ENCODE results near the gene ZNF263. TPM values are rescaled to one million over a fixed set of nuclear protein-coding genes. Genes with fewer than 3 reads are reported as not detected.

ZNF263 gene
- total and polyA plus RNA-seq, 2 of the 13 experiments (the other 11 are each of a cell fraction or from before 2014, with no cell fraction given): 10.2 to 41.2 TPM

DNA sequence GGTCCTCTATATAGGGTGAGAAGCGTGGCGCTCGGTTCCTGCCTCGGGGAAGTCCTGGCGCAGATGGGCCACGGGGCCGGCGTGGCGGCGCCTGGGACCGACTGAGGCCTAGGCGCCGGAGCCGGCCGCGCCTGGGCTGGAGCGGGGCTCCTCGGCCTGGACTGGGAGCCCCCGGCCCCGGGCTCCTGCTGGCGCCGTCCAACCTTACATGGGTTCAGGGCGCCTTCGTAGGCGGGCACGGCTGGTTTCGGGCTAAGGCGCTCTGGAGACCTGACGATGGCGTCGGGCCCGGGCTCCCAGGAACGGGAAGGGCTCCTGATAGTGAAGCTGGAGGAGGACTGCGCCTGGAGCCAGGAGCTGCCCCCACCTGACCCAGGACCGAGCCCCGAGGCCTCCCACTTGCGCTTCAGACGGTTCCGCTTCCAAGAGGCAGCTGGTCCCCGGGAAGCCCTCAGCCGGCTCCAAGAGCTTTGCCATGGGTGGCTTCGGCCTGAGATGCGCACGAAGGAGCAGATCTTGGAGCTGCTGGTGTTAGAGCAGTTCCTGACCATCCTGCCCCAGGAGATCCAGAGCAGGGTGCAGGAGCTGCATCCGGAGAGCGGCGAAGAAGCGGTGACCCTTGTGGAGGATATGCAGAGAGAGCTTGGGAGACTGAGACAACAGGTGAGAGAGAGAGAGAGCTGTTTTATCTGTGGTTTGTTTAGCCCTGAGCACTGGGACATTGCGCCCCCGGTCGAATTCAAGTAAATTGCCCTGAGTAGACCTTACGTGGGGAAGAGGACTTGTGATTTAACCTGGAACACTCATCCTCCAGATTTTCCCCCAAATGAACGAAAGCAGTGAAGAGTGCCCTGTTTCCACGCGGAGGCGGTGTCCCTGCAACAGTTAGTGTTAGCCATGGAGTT, 504 bp downstream of the ZNF263 start (continued):
- TF ChIP-seq, protein P1, sequence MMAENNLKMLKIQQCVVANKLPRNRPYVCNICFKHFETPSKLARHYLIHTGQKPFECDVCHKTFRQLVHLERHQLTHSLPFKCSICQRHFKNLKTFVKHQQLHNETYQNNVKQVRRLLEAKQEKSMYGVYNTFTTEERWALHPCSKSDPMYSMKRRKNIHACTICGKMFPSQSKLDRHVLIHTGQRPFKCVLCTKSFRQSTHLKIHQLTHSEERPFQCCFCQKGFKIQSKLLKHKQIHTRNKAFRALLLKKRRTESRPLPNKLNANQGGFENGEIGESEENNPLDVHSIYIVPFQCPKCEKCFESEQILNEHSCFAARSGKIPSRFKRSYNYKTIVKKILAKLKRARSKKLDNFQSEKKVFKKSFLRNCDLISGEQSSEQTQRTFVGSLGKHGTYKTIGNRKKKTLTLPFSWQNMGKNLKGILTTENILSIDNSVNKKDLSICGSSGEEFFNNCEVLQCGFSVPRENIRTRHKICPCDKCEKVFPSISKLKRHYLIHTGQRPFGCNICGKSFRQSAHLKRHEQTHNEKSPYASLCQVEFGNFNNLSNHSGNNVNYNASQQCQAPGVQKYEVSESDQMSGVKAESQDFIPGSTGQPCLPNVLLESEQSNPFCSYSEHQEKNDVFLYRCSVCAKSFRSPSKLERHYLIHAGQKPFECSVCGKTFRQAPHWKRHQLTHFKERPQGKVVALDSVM (CRISPR knock-in tag; IDR thresholded peaks at IDR 0.05): no peak
- no peak for TF ChIP-seq KMT2A (CRISPR knock-in tag; IDR thresholded peaks at IDR 0.05)
- TF ChIP-seq MYNN (CRISPR knock-in tag; IDR thresholded peaks at IDR 0.05; ENCODE audit: low read depth): no peak
- TF ChIP-seq ZNF660 (CRISPR knock-in tag; IDR thresholded peaks at IDR 0.05; ENCODE audit: borderline replicate concordance, low read depth): no peak
- TF ChIP-seq, protein P2, sequence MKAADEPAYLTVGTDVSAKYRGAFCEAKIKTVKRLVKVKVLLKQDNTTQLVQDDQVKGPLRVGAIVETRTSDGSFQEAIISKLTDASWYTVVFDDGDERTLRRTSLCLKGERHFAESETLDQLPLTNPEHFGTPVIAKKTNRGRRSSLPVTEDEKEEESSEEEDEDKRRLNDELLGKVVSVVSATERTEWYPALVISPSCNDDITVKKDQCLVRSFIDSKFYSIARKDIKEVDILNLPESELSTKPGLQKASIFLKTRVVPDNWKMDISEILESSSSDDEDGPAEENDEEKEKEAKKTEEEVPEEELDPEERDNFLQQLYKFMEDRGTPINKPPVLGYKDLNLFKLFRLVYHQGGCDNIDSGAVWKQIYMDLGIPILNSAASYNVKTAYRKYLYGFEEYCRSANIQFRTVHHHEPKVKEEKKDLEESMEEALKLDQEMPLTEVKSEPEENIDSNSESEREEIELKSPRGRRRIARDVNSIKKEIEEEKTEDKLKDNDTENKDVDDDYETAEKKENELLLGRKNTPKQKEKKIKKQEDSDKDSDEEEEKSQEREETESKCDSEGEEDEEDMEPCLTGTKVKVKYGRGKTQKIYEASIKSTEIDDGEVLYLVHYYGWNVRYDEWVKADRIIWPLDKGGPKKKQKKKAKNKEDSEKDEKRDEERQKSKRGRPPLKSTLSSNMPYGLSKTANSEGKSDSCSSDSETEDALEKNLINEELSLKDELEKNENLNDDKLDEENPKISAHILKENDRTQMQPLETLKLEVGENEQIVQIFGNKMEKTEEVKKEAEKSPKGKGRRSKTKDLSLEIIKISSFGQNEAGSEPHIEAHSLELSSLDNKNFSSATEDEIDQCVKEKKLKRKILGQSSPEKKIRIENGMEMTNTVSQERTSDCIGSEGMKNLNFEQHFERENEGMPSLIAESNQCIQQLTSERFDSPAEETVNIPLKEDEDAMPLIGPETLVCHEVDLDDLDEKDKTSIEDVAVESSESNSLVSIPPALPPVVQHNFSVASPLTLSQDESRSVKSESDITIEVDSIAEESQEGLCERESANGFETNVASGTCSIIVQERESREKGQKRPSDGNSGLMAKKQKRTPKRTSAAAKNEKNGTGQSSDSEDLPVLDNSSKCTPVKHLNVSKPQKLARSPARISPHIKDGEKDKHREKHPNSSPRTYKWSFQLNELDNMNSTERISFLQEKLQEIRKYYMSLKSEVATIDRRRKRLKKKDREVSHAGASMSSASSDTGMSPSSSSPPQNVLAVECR (CRISPR knock-in tag; IDR thresholded peaks at IDR 0.05; ENCODE audit: borderline replicate concordance): peak; percentile 0; the same call in 1 of the 2 replicates
- no peak for TF ChIP-seq ZNF33B (CRISPR knock-in tag; IDR thresholded peaks at IDR 0.05)
- TF ChIP-seq, protein P3, sequence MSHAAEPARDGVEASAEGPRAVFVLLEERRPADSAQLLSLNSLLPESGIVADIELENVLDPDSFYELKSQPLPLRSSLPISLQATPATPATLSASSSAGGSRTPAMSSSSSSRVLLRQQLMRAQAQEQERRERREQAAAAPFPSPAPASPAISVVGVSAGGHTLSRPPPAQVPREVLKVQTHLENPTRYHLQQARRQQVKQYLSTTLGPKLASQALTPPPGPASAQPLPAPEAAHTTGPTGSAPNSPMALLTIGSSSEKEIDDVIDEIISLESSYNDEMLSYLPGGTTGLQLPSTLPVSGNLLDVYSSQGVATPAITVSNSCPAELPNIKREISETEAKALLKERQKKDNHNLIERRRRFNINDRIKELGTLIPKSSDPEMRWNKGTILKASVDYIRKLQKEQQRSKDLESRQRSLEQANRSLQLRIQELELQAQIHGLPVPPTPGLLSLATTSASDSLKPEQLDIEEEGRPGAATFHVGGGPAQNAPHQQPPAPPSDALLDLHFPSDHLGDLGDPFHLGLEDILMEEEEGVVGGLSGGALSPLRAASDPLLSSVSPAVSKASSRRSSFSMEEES (CRISPR knock-in tag; IDR thresholded peaks at IDR 0.05): no peak
- no peak for TF ChIP-seq REXO4 (CRISPR knock-in tag; IDR thresholded peaks at IDR 0.05; ENCODE audit: borderline replicate concordance)
- 0 out of 2 replicates have a peak, but pooled peaks have one; percentile 17 for TF ChIP-seq SATB2 (CRISPR knock-in tag; IDR thresholded peaks at IDR 0.05)
- TF ChIP-seq, protein P4, sequence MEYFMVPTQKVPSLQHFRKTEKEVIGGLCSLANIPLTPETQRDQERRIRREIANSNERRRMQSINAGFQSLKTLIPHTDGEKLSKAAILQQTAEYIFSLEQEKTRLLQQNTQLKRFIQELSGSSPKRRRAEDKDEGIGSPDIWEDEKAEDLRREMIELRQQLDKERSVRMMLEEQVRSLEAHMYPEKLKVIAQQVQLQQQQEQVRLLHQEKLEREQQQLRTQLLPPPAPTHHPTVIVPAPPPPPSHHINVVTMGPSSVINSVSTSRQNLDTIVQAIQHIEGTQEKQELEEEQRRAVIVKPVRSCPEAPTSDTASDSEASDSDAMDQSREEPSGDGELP (IDR thresholded peaks at IDR 0.05; ENCODE audit: borderline replicate concordance, low read depth): no peak
- TF ChIP-seq, protein P5, sequence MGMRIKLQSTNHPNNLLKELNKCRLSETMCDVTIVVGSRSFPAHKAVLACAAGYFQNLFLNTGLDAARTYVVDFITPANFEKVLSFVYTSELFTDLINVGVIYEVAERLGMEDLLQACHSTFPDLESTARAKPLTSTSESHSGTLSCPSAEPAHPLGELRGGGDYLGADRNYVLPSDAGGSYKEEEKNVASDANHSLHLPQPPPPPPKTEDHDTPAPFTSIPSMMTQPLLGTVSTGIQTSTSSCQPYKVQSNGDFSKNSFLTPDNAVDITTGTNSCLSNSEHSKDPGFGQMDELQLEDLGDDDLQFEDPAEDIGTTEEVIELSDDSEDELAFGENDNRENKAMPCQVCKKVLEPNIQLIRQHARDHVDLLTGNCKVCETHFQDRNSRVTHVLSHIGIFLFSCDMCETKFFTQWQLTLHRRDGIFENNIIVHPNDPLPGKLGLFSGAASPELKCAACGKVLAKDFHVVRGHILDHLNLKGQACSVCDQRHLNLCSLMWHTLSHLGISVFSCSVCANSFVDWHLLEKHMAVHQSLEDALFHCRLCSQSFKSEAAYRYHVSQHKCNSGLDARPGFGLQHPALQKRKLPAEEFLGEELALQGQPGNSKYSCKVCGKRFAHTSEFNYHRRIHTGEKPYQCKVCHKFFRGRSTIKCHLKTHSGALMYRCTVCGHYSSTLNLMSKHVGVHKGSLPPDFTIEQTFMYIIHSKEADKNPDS (CRISPR knock-in tag; IDR thresholded peaks at IDR 0.05): 0 out of 2 replicates have a peak, but pooled peaks have one; percentile 71
- no peak for TF ChIP-seq NR1H2 (CRISPR knock-in tag; IDR thresholded peaks at IDR 0.05; ENCODE audit: borderline replicate concordance, low read depth)
- no peak for TF ChIP-seq CENPT (CRISPR knock-in tag; IDR thresholded peaks at IDR 0.05; ENCODE audit: low read depth)
- TF ChIP-seq MED1 (CRISPR knock-in tag; IDR thresholded peaks at IDR 0.05): no peak

Measured in HepG2 (cell line).